HCT116 (cell line): ENCODE results near the gene AAMDC. TPM values are rescaled to one million over a fixed set of nuclear protein-coding genes. Genes with fewer than 3 reads are reported as not detected.
"Not testable (repeated sequence)": the region's sequence is repeated elsewhere in the genome, so short reads cannot be mapped to it uniquely, and the experiment has no call there.

ENCODE experiments used
- ATAC-seq: fragments of 200-7000 bp; cut with Tn5 transposase; 2 replicates; pipeline ENCODE4 v1.9.1; 2020; ENCODE audit warnings: mild to moderate bottlenecking, moderate library complexity
- BruUV-seq: library from RNA; stranded (reverse); fragments of 400-500 nt; replicated peaks from 2 replicates; lab custom pipeline; 2021; lab: Mats Ljungman, UMichigan
- CTCF ChIA-PET: fragments of 300-600 bp; sonication (Branson Sonifier 250); formaldehyde crosslinking; loops from one replicate; lab custom pipeline; 2021; ENCODE audit warnings: antibody characterized with exemption; lab: Charles Lee
- POLR2A ChIA-PET: fragments of 300-600, 350-600 bp; sonication (Branson Sonifier 250); formaldehyde crosslinking; loops from one replicate; lab custom pipeline; 2021; ENCODE audit warnings: antibody characterized with exemption; lab: Charles Lee
- RAD21 ChIA-PET, 2 experiments: fragments of 300-600 bp; sonication (Branson Sonifier 250); formaldehyde crosslinking; loops; one replicate each; lab custom pipeline; 2023; ENCODE audit warnings: low total read pairs in 2 of 2; ENCODE audit not compliant: uncharacterized antibody in 2 of 2, unreplicated experiment in 2 of 2, low non-redundant PET in 1 of 2; lab: Charles Lee
- DNase-seq: peaks from one replicate; pipeline ENCODE4 v3.0.0-alpha.2; 2010; ENCODE audit warnings: low read depth, low spot score
- H2AFZ ChIP-seq: fragments of 200-600 bp; shearing (Covaris generic), sonication (generic); 2 replicates; pipeline ENCODE4 v1.6.1; 2017; ENCODE audit warnings: low read depth, mixed run types, mixed read lengths, antibody characterized with exemption, low read length; ENCODE audit not compliant: poor library complexity, severe bottlenecking
- H3K27ac ChIP-seq: 2 replicates; pipeline ENCODE4 v1.5.1; 2012; ENCODE audit warnings: low read depth, low read length
- H3K27me3 ChIP-seq: fragments of 200-600 bp; sonication (generic); 2 replicates; pipeline ENCODE4 v1.6.1; 2016; ENCODE audit warnings: mixed run types, low read length, mixed read lengths; ENCODE audit not compliant: insufficient read depth
- H3K36me3 ChIP-seq, 2 experiments: fragments of 200-500 bp in 1 of 2; fragments of 200-600 bp in 1 of 2; sonication (Bioruptor generic) in 1 of 2; sonication (generic) in 1 of 2; 2 replicates each; pipeline versions ENCODE4 v1.5.1 to v1.6.1; 2014 to 2016; ENCODE audit warnings: low read length in 2 of 2, inconsistent platforms in 1 of 2, mixed read lengths in 1 of 2, mixed run types in 1 of 2; ENCODE audit not compliant: insufficient read depth in 2 of 2, control insufficient read depth in 1 of 2
- H3K4me1 ChIP-seq, 2 experiments: fragments of 200-600 bp in 1 of 2; sonication (generic) in 1 of 2; 2 replicates each; pipeline versions ENCODE4 v1.5.1 to v1.6.1; 2012 to 2017; ENCODE audit warnings: low read length in 2 of 2, inconsistent platforms in 1 of 2, mild to moderate bottlenecking in 1 of 2, mixed read lengths in 1 of 2, mixed run types in 1 of 2, moderate library complexity in 1 of 2; ENCODE audit not compliant: insufficient read depth in 2 of 2, control insufficient read depth in 1 of 2
- H3K4me2 ChIP-seq: fragments of 200-600 bp; sonication (generic); 2 replicates; pipeline ENCODE4 v1.6.1; 2017; ENCODE audit warnings: mixed run types, low read length, mixed read lengths
- H3K4me3 ChIP-seq, 2 experiments: fragments of 200-600 bp in 1 of 2; sonication (generic) in 1 of 2; replicated peaks in 1 of 2; 2 replicates each; pipeline ENCODE4 v1.5.1; 2011 to 2016; ENCODE audit warnings: low read length in 2 of 2, control low read depth in 1 of 2, low read depth in 1 of 2, mild to moderate bottlenecking in 1 of 2, mixed read lengths in 1 of 2, mixed run types in 1 of 2
- H3K79me2 ChIP-seq: fragments of 200-600 bp; sonication (generic); 2 replicates; pipeline ENCODE4 v1.6.1; 2017; ENCODE audit warnings: mild to moderate bottlenecking, mixed run types, low read length, moderate library complexity, mixed read lengths; ENCODE audit not compliant: insufficient read depth
- H3K9ac ChIP-seq: fragments of 200-600 bp; sonication (generic); 2 replicates; pipeline ENCODE4 v1.6.1; 2016; ENCODE audit warnings: low read length, mixed read lengths
- H3K9me2 ChIP-seq: fragments of 200-600 bp; sonication (generic), shearing (Covaris generic); 2 replicates; pipeline ENCODE4 v1.6.1; 2017; ENCODE audit warnings: mixed run types, mild to moderate bottlenecking, moderate library complexity; ENCODE audit not compliant: insufficient read depth
- H3K9me3 ChIP-seq, 2 experiments: fragments of 200-500 bp in 1 of 2; fragments of 200-600 bp in 1 of 2; sonication (Bioruptor generic) in 1 of 2; sonication (generic) in 1 of 2; 2 replicates each; pipeline ENCODE4 v1.6.1; 2014 to 2017; ENCODE audit warnings: low read length in 2 of 2, mixed read lengths in 2 of 2, inconsistent platforms in 1 of 2, low read depth in 1 of 2, mild to moderate bottlenecking in 1 of 2, mixed run types in 1 of 2, moderate library complexity in 1 of 2; ENCODE audit not compliant: control insufficient read depth in 1 of 2, insufficient read depth in 1 of 2
- H4K20me1 ChIP-seq: fragments of 200-600 bp; sonication (generic), shearing (Covaris generic); 2 replicates; pipeline ENCODE4 v1.6.1; 2017; ENCODE audit warnings: mixed run types, mild to moderate bottlenecking, moderate library complexity; ENCODE audit not compliant: insufficient read depth
- EZH2phosphoT487 ChIP-seq: fragments of 200-600 bp; IDR thresholded peaks from 2 replicates; pipeline ENCODE4 v1.6.1; 2018; ENCODE audit warnings: antibody characterized with exemption, borderline replicate concordance
- intact Hi-C: fragments of 100-400 bp; cut with micrococcal nuclease; formaldehyde crosslinking; loops from 2 replicates; pipeline ENCODE4 v1.10.0; 2022
- total RNA-seq: library from RNA; stranded (reverse); gene quantifications from one replicate; pipeline ENCODE4 v1.2.1, GENCODE V29; 2021; ENCODE audit not compliant: unreplicated experiment
- TF ChIP-seq, protein P1 (sequence below): IDR thresholded peaks from 2 replicates; pipeline ENCODE4 v1.6.1; 2012

The AAMDC gene
- total RNA-seq, 1 experiment from 2014 or later, result 11.2 TPM

DNA sequence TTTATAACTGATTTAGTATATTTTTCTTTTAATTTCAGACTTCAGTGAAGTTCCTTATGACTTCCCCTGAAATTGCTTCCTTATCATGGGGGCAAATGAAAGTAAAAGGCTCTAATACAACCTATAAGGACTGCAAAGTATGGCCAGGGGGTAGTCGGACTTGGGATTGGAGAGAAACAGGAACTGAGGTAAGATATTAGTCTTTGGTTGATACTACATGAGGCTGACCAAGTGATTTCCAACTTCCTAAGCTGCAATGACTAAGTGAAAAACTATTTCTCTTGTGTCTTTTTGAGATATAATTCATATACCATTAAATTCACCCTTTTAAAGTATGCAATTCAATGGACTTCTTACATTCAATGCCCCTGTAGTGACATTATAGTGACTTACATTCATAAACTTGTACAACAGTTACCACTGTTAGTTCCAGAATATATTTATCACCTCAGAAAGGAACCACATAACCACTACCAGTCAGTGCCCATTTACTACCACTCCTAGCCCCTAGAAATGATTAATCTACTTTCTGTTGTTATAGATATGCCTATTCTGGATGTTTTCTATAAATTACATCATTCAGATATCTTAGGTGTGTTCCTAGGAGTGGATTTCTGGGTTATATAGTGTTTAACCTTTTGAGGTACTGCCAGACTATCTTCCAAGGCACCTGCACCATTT lies 21.6 kb downstream of the AAMDC start:
- no peaks in the 10 kb centered on the region for H3K9me3 ChIP-seq
- ATAC-seq, result no peak
- CTCF ChIA-PET, result no interaction called here
- no TSS peak for BruUV-seq
- no peaks in the 10 kb centered on the region for H3K79me2 ChIP-seq
- no peak overlapping the region for H3K4me3 ChIP-seq
- no peaks in the 10 kb centered on the region for H3K36me3 ChIP-seq
- H3K9ac ChIP-seq, result no peak overlapping the region
- H2AFZ ChIP-seq, result no peak overlapping the region
- H3K27me3 ChIP-seq, result no peaks in the 10 kb centered on the region
- H3K4me2 ChIP-seq, result no peak overlapping the region
- H3K4me1 ChIP-seq, result no peaks in the 10 kb centered on the region
- no peak overlapping the region for H3K27ac ChIP-seq
- intact Hi-C loops, result no loop called here
- RAD21 ChIA-PET, result no interaction called here
- no peaks in the 10 kb centered on the region for H4K20me1 ChIP-seq
- DNase-seq, result no peak
- no peaks in the 10 kb centered on the region for H3K9me2 ChIP-seq
- TF ChIP-seq EZH2phosphoT487, result no peak
- TF ChIP-seq, protein P1, sequence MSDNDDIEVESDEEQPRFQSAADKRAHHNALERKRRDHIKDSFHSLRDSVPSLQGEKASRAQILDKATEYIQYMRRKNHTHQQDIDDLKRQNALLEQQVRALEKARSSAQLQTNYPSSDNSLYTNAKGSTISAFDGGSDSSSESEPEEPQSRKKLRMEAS, result no peak
- POLR2A ChIA-PET, result no interaction called here

DNA sequence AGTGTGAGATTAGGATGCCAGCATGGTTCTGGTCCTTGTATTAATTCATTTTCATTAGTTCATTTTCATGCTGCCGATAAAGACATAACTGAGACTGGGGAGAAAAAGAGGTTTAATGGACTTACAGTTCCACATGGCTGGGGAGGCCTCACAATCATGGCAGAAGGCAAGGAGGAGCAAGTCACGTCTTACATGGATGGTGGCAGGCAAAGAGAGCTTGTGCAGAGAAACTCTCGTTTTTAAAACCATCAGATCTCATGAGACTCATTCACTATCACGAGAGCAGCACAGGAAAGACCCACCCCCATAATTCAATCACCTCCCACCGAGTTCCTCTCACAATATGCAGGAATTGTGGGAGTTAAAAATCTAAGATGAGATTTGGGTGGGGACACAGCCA lies 22.8 kb downstream of the AAMDC start:
- H2AFZ ChIP-seq, H3K79me2 ChIP-seq, H3K36me3 ChIP-seq, H3K4me3 ChIP-seq, ATAC-seq, H3K27ac ChIP-seq, H4K20me1 ChIP-seq, H3K4me1 ChIP-seq, intact Hi-C loops, H3K9me3 ChIP-seq, H3K9ac ChIP-seq, H3K4me2 ChIP-seq, H3K9me2 ChIP-seq, POLR2A ChIA-PET, CTCF ChIA-PET, DNase-seq, RAD21 ChIA-PET, BruUV-seq, H3K27me3 ChIP-seq: not testable (repeated sequence)
